HL-60 (cell line): Measurements from ENCODE around the gene MYL12B.

Source experiments
- DNase-seq, 2 experiments: peaks; one replicate each; pipeline ENCODE4 v3.0.0-alpha.2; 2010 to 2020; ENCODE audit warnings: low read depth in 1 of 2, low spot score in 1 of 2
- H3K27ac ChIP-seq: fragments of 250-450 bp; sonication (Bioruptor Pico); replicated peaks from 2 replicates; pipeline ENCODE4 v1.5.1; 2020; ENCODE audit warnings: mild to moderate bottlenecking, moderate library complexity
- H3K27me3 ChIP-seq: fragments of 250-450 bp; sonication (Bioruptor Pico); 2 replicates; pipeline ENCODE4 v1.5.1; 2021; ENCODE audit warnings: mild to moderate bottlenecking, moderate library complexity; ENCODE audit not compliant: insufficient read depth, poor library complexity, severe bottlenecking
- H3K4me3 ChIP-seq: replicated peaks from 2 replicates; pipeline ENCODE4 v1.5.1; 2011; ENCODE audit warnings: mild to moderate bottlenecking, control low read depth, low read length; ENCODE audit not compliant: insufficient read depth
- GABPA ChIP-seq: IDR thresholded peaks from 2 replicates; pipeline ENCODE4 v1.6.1; 2012; ENCODE audit warnings: low read depth
- POLR2AphosphoS5 ChIP-seq: IDR thresholded peaks from 2 replicates; pipeline ENCODE4 v1.6.1; 2012; ENCODE audit warnings: low read depth
- REST ChIP-seq: IDR thresholded peaks from 2 replicates; pipeline ENCODE4 v1.6.1; 2012; ENCODE audit warnings: low read depth; ENCODE audit not compliant: insufficient replicate concordance
- SPI1 ChIP-seq: IDR thresholded peaks from 2 replicates; pipeline ENCODE4 v1.6.1; 2012; ENCODE audit warnings: low read depth, mild to moderate bottlenecking, borderline replicate concordance
- TF ChIP-seq, protein P1 (sequence below): IDR thresholded peaks from one replicate; pipeline ENCODE4 v1.5.1; 2011; ENCODE audit warnings: low read length, control low read depth, inconsistent platforms; ENCODE audit not compliant: insufficient read depth

The MYL12B gene

GRCh38 chr18:3233004-3233403 is 28.9 kb upstream of the MYL12B start:
- H3K27ac ChIP-seq: no peak overlapping the region

DNA sequence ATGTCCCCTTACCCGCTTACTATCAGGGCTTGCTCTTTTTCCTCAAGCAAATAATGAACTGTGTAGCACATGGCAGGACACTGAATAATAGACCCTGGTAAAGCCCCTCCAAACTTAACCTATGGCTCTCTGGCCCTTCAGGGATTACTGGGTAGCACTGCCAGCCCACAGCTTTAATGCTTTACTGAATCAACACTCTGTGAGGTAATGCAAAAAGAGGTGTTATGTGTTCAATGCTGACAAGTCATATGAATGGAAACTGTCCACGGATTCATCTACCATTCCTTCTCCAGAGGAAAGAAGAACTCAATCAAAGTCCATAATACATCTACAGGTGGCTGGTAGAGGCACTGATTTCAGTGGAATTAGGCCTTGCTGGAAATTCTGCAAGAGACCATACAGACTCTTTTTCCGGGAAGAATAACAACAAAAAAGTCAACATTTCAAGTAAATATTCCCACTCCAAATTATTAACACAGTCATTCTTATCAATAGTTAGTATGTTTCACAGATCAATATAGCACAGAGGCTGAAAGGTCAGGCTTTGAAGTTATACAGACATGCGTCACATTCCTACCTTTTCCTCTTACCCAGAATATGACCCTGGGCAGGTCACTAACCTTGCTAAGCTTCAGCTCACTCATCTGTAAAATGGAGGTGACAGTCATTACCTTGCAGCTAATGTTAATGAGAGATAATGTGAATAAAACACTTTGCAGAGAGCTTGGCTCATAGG is 28.3 kb upstream of the MYL12B start:
- TF ChIP-seq SPI1 (no peak), POLR2AphosphoS5 (no peak), GABPA (no peak), REST (no peak)
- TF ChIP-seq, protein P1, sequence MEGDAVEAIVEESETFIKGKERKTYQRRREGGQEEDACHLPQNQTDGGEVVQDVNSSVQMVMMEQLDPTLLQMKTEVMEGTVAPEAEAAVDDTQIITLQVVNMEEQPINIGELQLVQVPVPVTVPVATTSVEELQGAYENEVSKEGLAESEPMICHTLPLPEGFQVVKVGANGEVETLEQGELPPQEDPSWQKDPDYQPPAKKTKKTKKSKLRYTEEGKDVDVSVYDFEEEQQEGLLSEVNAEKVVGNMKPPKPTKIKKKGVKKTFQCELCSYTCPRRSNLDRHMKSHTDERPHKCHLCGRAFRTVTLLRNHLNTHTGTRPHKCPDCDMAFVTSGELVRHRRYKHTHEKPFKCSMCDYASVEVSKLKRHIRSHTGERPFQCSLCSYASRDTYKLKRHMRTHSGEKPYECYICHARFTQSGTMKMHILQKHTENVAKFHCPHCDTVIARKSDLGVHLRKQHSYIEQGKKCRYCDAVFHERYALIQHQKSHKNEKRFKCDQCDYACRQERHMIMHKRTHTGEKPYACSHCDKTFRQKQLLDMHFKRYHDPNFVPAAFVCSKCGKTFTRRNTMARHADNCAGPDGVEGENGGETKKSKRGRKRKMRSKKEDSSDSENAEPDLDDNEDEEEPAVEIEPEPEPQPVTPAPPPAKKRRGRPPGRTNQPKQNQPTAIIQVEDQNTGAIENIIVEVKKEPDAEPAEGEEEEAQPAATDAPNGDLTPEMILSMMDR: no peak

More at GRCh38 chr18:3233004-3233403, 28.9 kb upstream of the MYL12B start:
- TF ChIP-seq SPI1: no peak
- TF ChIP-seq, protein P1: no peak
- no peak for TF ChIP-seq POLR2AphosphoS5
- no peak for TF ChIP-seq GABPA
- no peak for TF ChIP-seq REST
- H3K27me3 ChIP-seq: no peaks in the 10 kb centered on the region
- H3K4me3 ChIP-seq: no peak overlapping the region
- no peak for DNase-seq

DNA sequence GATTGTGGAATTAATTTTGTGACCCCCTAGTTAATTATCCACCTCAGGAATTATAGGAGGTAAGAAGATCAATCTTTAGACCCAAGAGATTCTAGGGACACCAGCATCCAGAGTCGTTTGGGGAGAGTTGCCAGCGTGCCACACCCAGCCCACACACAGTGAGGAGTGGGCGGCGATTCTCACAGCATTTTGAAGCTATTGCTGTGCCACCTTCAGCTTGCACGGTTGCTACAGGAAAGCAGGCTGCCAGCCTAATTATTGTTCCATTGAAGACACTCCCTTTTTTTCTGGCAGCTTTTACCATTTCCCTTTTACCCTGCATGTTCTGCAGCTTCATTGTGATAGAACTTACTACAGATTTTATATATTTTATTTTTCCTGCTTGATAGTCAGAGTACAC is 27.5 kb upstream of the MYL12B start:
- no peak for TF ChIP-seq POLR2AphosphoS5
- TF ChIP-seq SPI1: no peak
- no peak for TF ChIP-seq GABPA
- TF ChIP-seq, protein P1: no peak
- no peak for TF ChIP-seq REST
- no peak for DNase-seq
- no peaks in the 10 kb centered on the region for H3K27me3 ChIP-seq
- H3K27ac ChIP-seq: no peak overlapping the region
- no peak overlapping the region for H3K4me3 ChIP-seq

More for the DNA sequence above, 28.3 kb upstream of the MYL12B start:
- Histone ChIP-seq H3K27ac (no peak overlapping the region), H3K27me3 (no peaks in the 10 kb centered on the region), H3K4me3 (no peak overlapping the region)
- no peak for DNase-seq
